Choroid plexus epithelial cell (primary cell): ENCODE results near the gene SAMD8.

ENCODE experiments used
- DNase-seq: peaks from one replicate; pipeline ENCODE4 v3.0.0-alpha.2; 2010; ENCODE audit warnings: low read depth
- H3K4me3 ChIP-seq: 2 replicates; pipeline ENCODE4 v1.5.1; 2011; ENCODE audit warnings: low read depth, mild to moderate bottlenecking, control low read depth, low read length, moderate library complexity
- CTCF ChIP-seq: conservative IDR thresholded peaks from 2 replicates; pipeline ENCODE4 v1.5.1; 2011; ENCODE audit warnings: low read depth, mild to moderate bottlenecking, control low read depth, inconsistent platforms, low read length, moderate library complexity

Gene SAMD8

GRCh38 chr10:75084834-75085384 is 26.5 kb upstream of the SAMD8 start:
- no peak for DNase-seq
- no peak overlapping the region for H3K4me3 ChIP-seq
- no peak for TF ChIP-seq CTCF

GRCh38 chr10:75086278-75086934 is 25.1 kb upstream of the SAMD8 start:
- no peak for DNase-seq
- no peak overlapping the region for H3K4me3 ChIP-seq
- TF ChIP-seq CTCF = no peak

GRCh38 chr10:75088640-75089039 is 22.8 kb upstream of the SAMD8 start:
- no peak for DNase-seq
- no peak for TF ChIP-seq CTCF
- no peak overlapping the region for H3K4me3 ChIP-seq

- H3K4me3 ChIP-seq = no peak overlapping the region
- TF ChIP-seq CTCF = no peak
- DNase-seq = no peak
These were observed 21.8 kb upstream of the SAMD8 start for GRCh38 chr10:75089634-75090033.

- no peak for DNase-seq
- TF ChIP-seq CTCF = no peak
- H3K4me3 ChIP-seq = no peak overlapping the region
These were observed 20.3 kb upstream of the SAMD8 start for GRCh38 chr10:75091146-75091545.

GRCh38 chr10:75094465-75094864 is 17.0 kb upstream of the SAMD8 start:
- DNase-seq = no peak
- no peak overlapping the region for H3K4me3 ChIP-seq
- no peak for TF ChIP-seq CTCF

GRCh38 chr10:75095631-75096030 is 15.8 kb upstream of the SAMD8 start:
- no peak for DNase-seq
- no peak for TF ChIP-seq CTCF
- no peak overlapping the region for H3K4me3 ChIP-seq
